SH-SY5Y (cell line): Measurements from ENCODE around the gene SBK2.

ENCODE experiments used
- GATA2 ChIP-seq: IDR thresholded peaks from 2 replicates; pipeline ENCODE4 v1.6.1; 2011; ENCODE audit warnings: mild to moderate bottlenecking, low read depth, low read length
- GATA3 ChIP-seq: IDR thresholded peaks from 2 replicates; pipeline ENCODE4 v1.6.1; 2011; ENCODE audit warnings: low read depth, mild to moderate bottlenecking, low read length, moderate library complexity

The SBK2 gene

GRCh38 chr19:55566823-55567222 lies 29.9 kb upstream of the SBK2 start:
- TF ChIP-seq GATA2, result no peak
- no peak for TF ChIP-seq GATA3

GRCh38 chr19:55563261-55563690 lies 26.3 kb upstream of the SBK2 start:
- TF ChIP-seq GATA3 (no peak), GATA2 (no peak)

- TF ChIP-seq GATA2 (no peak), GATA3 (no peak)
These were observed 22.8 kb upstream of the SBK2 start for GRCh38 chr19:55559684-55560083.

- TF ChIP-seq GATA3, result no peak
- no peak for TF ChIP-seq GATA2
These were observed 17.8 kb upstream of the SBK2 start for GRCh38 chr19:55554741-55555152.

GRCh38 chr19:55554302-55554701 lies 17.4 kb upstream of the SBK2 start:
- TF ChIP-seq GATA2 (no peak), GATA3 (no peak)

GRCh38 chr19:55553217-55554182 lies 16.6 kb upstream of the SBK2 start:
- TF ChIP-seq GATA3 (no peak), GATA2 (no peak)

- TF ChIP-seq GATA3, result no peak
- no peak for TF ChIP-seq GATA2
These were observed 15.7 kb upstream of the SBK2 start for GRCh38 chr19:55552620-55553019.

- no peak for TF ChIP-seq GATA2
- no peak for TF ChIP-seq GATA3
These were observed 15.3 kb upstream of the SBK2 start for GRCh38 chr19:55552206-55552605.

GRCh38 chr19:55550321-55550650 lies 13.4 kb upstream of the SBK2 start:
- no peak for TF ChIP-seq GATA2

- no peak for TF ChIP-seq GATA3
- TF ChIP-seq GATA2, result no peak
These were observed 12.8 kb upstream of the SBK2 start for GRCh38 chr19:55549500-55550320.

GRCh38 chr19:55546822-55547614 lies 10.1 kb upstream of the SBK2 start:
- no peak for TF ChIP-seq GATA3

GRCh38 chr19:55546011-55546410 lies 9.1 kb upstream of the SBK2 start:
- TF ChIP-seq GATA3 (no peak), GATA2 (no peak)

GRCh38 chr19:55545443-55545842 lies 8.5 kb upstream of the SBK2 start, which contains the start of gene SBK3:
Gene SBK3 (minus strand): TSS chr19:55545543. CDS start chr19:55545543, 0 bp downstream.
- TF ChIP-seq GATA3 (no peak), GATA2 (no peak)
